H9 (cell line): ENCODE measurements around the gene ACTN2. TPM values are rescaled to one million over a fixed set of nuclear protein-coding genes. Genes with fewer than 3 reads are reported as not detected.

Source experiments
- DNase-seq: peaks from one replicate; pipeline ENCODE4 v3.0.0-alpha.2; 2017
- H2AFZ ChIP-seq: one replicate; pipeline ENCODE4 v1.6.1; 2013; ENCODE audit warnings: mild to moderate bottlenecking, low read length, control low read depth, moderate library complexity
- H2AK5ac ChIP-seq: 2 replicates; pipeline ENCODE4 v1.6.1; 2013; ENCODE audit warnings: low read length, control low read depth, mixed read lengths; ENCODE audit not compliant: insufficient read length
- H2BK120ac ChIP-seq: one replicate; pipeline ENCODE4 v1.6.1; 2013; ENCODE audit warnings: low read depth, mild to moderate bottlenecking, low read length, control low read depth, inconsistent platforms; ENCODE audit not compliant: poor library complexity, severe bottlenecking
- H2BK12ac ChIP-seq: 2 replicates; pipeline ENCODE4 v1.6.1; 2013; ENCODE audit warnings: low read length, control low read depth, mixed read lengths, low read depth; ENCODE audit not compliant: insufficient read length
- H2BK15ac ChIP-seq: 2 replicates; pipeline ENCODE4 v1.6.1; 2013; ENCODE audit warnings: low read depth, low read length, control low read depth
- H2BK20ac ChIP-seq: one replicate; pipeline ENCODE4 v1.6.1; 2013; ENCODE audit warnings: low read depth, mild to moderate bottlenecking, low read length, control low read depth, inconsistent platforms; ENCODE audit not compliant: poor library complexity, severe bottlenecking
- H2BK5ac ChIP-seq: 2 replicates; pipeline ENCODE4 v1.6.1; 2013; ENCODE audit warnings: low read length, control low read depth, mixed read lengths; ENCODE audit not compliant: insufficient read length
- H3K14ac ChIP-seq: 2 replicates; pipeline ENCODE4 v1.6.1; 2013; ENCODE audit warnings: low read length, control low read depth; ENCODE audit not compliant: insufficient read depth
- H3K18ac ChIP-seq: 2 replicates; pipeline ENCODE4 v1.6.1; 2013; ENCODE audit warnings: low read depth, mild to moderate bottlenecking, mixed read lengths, low read length, control low read depth; ENCODE audit not compliant: insufficient read length
- H3K23ac ChIP-seq: 2 replicates; pipeline ENCODE4 v1.6.1; 2013; ENCODE audit warnings: low read length, control low read depth, mixed read lengths, low read depth; ENCODE audit not compliant: insufficient read length
- H3K23me2 ChIP-seq: 2 replicates; pipeline ENCODE4 v1.6.1; 2013; ENCODE audit warnings: low read depth, mild to moderate bottlenecking, mixed read lengths, low read length, control low read depth; ENCODE audit not compliant: insufficient read length, poor library complexity, severe bottlenecking
- H3K27ac ChIP-seq: 2 replicates; pipeline ENCODE4 v1.5.1; 2013; ENCODE audit warnings: low read length, control low read depth, mixed read lengths, low read depth; ENCODE audit not compliant: insufficient read length
- H3K27me3 ChIP-seq: 2 replicates; pipeline ENCODE4 v1.6.1; 2013; ENCODE audit warnings: low read length, control low read depth, inconsistent platforms; ENCODE audit not compliant: insufficient read depth
- H3K4ac ChIP-seq: 2 replicates; pipeline ENCODE4 v1.6.1; 2013; ENCODE audit warnings: low read depth, mild to moderate bottlenecking, control low read depth, inconsistent platforms, low read length, moderate library complexity
- H3K4me1 ChIP-seq: 2 replicates; pipeline ENCODE4 v1.6.1; 2013; ENCODE audit warnings: low read length, control low read depth, inconsistent platforms; ENCODE audit not compliant: insufficient read depth
- H3K4me2 ChIP-seq: 2 replicates; pipeline ENCODE4 v1.6.1; 2013; ENCODE audit warnings: low read length, control low read depth, mixed read lengths; ENCODE audit not compliant: insufficient read length, insufficient read depth
- H3K56ac ChIP-seq: 2 replicates; pipeline ENCODE4 v1.6.1; 2013; ENCODE audit warnings: low read depth, mild to moderate bottlenecking, mixed read lengths, low read length, control low read depth; ENCODE audit not compliant: insufficient read length
- H3K79me1 ChIP-seq: 2 replicates; pipeline ENCODE4 v1.6.1; 2013; ENCODE audit warnings: low read depth, mild to moderate bottlenecking, moderate library complexity, low read length, control low read depth, inconsistent platforms; ENCODE audit not compliant: insufficient read depth, poor library complexity, severe bottlenecking
- H3K79me2 ChIP-seq: 2 replicates; pipeline ENCODE4 v1.6.1; 2013; ENCODE audit warnings: low read length, control low read depth, inconsistent platforms; ENCODE audit not compliant: insufficient read depth
- H3K9ac ChIP-seq: 2 replicates; pipeline ENCODE4 v1.6.1; 2013; ENCODE audit warnings: low read length, control low read depth, mixed read lengths; ENCODE audit not compliant: insufficient read length; ENCODE audit errors: extremely low read depth
- H3K9me3 ChIP-seq: one replicate; pipeline ENCODE4 v1.6.1; 2013; ENCODE audit warnings: low read depth, low read length, inconsistent platforms; ENCODE audit not compliant: control insufficient read depth
- H3T11ph ChIP-seq: one replicate; pipeline ENCODE4 v1.6.1; 2013; ENCODE audit warnings: mild to moderate bottlenecking, low read length, control low read depth, inconsistent platforms
- H4K20me1 ChIP-seq: one replicate; pipeline ENCODE4 v1.6.1; 2013; ENCODE audit not compliant: control insufficient read depth, insufficient read length, insufficient read depth
- H4K5ac ChIP-seq: 2 replicates; pipeline ENCODE4 v1.6.1; 2013; ENCODE audit warnings: low read depth, mild to moderate bottlenecking, mixed read lengths, low read length, control low read depth; ENCODE audit not compliant: insufficient read length
- H4K8ac ChIP-seq: replicated peaks from 2 replicates; pipeline ENCODE4 v1.6.1; 2013; ENCODE audit warnings: low read length, control low read depth, mixed read lengths, low read depth; ENCODE audit not compliant: insufficient read length
- H4K91ac ChIP-seq: 2 replicates; pipeline ENCODE4 v1.6.1; 2013; ENCODE audit warnings: low read depth, mild to moderate bottlenecking, moderate library complexity, mixed read lengths, low read length, control low read depth; ENCODE audit not compliant: insufficient read length
- H3K27ac Mint-ChIP-seq, 3 experiments: 2 replicates in 2 of 3; 3 replicates in 1 of 3; pipeline ENCODE4 v1.8.0; 2020 to 2021; ENCODE audit warnings: mixed read lengths in 3 of 3, mild to moderate bottlenecking in 1 of 3, moderate library complexity in 1 of 3
- H3K27me3 Mint-ChIP-seq: 2 replicates; pipeline ENCODE4 v1.8.0; 2021; ENCODE audit warnings: low read depth, mild to moderate bottlenecking, moderate library complexity, mixed read lengths
- H3K36me3 Mint-ChIP-seq, 3 experiments: 2 replicates in 2 of 3; 3 replicates in 1 of 3; pipeline ENCODE4 v1.8.0; 2020 to 2021; ENCODE audit warnings: low read depth in 3 of 3, mixed read lengths in 3 of 3; ENCODE audit not compliant: insufficient read depth in 1 of 3
- H3K4me1 Mint-ChIP-seq, 2 experiments: 2 replicates each; pipeline ENCODE4 v1.8.0; 2020; ENCODE audit warnings: mixed read lengths in 2 of 2
- H3K4me3 Mint-ChIP-seq, 2 experiments: 2 replicates in 1 of 2; 3 replicates in 1 of 2; pipeline ENCODE4 v1.8.0; 2020 to 2021; ENCODE audit warnings: mild to moderate bottlenecking in 2 of 2, mixed read lengths in 2 of 2, moderate library complexity in 1 of 2
- H3K9me3 Mint-ChIP-seq, 2 experiments: 2 replicates in 1 of 2; 3 replicates in 1 of 2; pipeline ENCODE4 v1.8.0; 2020; ENCODE audit warnings: mild to moderate bottlenecking in 2 of 2, mixed read lengths in 2 of 2, moderate library complexity in 1 of 2
- WGBS: extraction: QIAGEN DNeasy Blood & Tissue Kit; methylation state at CpG from one replicate; pipeline ENCODE4 v1.1.7; 2013; ENCODE audit warnings: missing lambda C conversion rate, low lambda C conversion rate, mixed read lengths; ENCODE audit not compliant: insufficient read length; ENCODE audit errors: extremely low coverage; 5-methylcytosine and 5-hydroxymethylcytosine counted together
- total RNA-seq: library from RNA; stranded (reverse); gene quantifications from 2 replicates; pipeline ENCODE4 v1.2.1, GENCODE V29; 2021
- TF ChIP-seq, protein P1 (sequence below): fragments of 200-600 bp; sonication (generic); conservative IDR thresholded peaks from 3 replicates; pipeline ENCODE4 v1.8.0; 2021; ENCODE audit warnings: antibody characterized with exemption, mild to moderate bottlenecking

The ACTN2 gene
- total RNA-seq, 1 experiment from 2014 or later = 2.3 TPM

DNA sequence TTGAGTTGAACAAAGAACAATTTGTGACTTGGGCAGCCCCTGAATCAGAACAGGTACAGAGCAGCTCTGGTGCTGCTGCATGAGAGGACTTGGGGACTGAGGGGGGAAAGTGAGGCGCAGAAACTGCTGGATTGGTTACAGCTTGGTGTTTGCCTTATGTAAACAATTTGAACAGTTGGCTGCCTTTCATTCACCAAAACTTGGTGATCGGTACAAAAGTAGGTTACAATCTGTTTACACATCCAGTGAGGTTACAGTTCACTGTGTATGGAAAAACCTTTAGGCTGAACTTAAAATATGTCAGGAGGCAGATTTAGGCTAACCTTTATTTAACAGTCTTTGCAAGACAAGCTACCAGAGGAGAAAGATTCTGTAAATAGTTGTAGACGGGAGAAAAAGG lies 80.2 kb downstream of the ACTN2 start:
- no peak overlapping the region for H3K4ac ChIP-seq
- H3K79me2 ChIP-seq = no peaks in the 10 kb centered on the region
- TF ChIP-seq, protein P1, sequence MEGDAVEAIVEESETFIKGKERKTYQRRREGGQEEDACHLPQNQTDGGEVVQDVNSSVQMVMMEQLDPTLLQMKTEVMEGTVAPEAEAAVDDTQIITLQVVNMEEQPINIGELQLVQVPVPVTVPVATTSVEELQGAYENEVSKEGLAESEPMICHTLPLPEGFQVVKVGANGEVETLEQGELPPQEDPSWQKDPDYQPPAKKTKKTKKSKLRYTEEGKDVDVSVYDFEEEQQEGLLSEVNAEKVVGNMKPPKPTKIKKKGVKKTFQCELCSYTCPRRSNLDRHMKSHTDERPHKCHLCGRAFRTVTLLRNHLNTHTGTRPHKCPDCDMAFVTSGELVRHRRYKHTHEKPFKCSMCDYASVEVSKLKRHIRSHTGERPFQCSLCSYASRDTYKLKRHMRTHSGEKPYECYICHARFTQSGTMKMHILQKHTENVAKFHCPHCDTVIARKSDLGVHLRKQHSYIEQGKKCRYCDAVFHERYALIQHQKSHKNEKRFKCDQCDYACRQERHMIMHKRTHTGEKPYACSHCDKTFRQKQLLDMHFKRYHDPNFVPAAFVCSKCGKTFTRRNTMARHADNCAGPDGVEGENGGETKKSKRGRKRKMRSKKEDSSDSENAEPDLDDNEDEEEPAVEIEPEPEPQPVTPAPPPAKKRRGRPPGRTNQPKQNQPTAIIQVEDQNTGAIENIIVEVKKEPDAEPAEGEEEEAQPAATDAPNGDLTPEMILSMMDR = no peak
- H2BK15ac ChIP-seq = no peak overlapping the region
- Mint-ChIP-seq H3K27me3 (peaks cover 2% of the 10 kb centered on the region; the same call in 1 of the 2 replicates), H3K36me3 (no peaks in the 10 kb centered on the region; a peak in 1 of 7 replicates), H3K4me1 (no peaks in the 10 kb centered on the region), H3K4me3 (no peak overlapping the region), H3K9me3 (no peaks in the 10 kb centered on the region), H3K27ac (no peak overlapping the region)
- DNase-seq = no peak
- no peak overlapping the region for H2BK12ac ChIP-seq
- H3K27ac ChIP-seq = no peak overlapping the region
- no peaks in the 10 kb centered on the region for H3K79me1 ChIP-seq
- no peak overlapping the region for H3K9ac ChIP-seq
- H3K14ac ChIP-seq = no peak overlapping the region
- no CpG with 5 or more reads among the region's 3 CpGs for WGBS
- H2BK5ac ChIP-seq = no peak overlapping the region
- no peak overlapping the region for H2BK120ac ChIP-seq
- H3K18ac ChIP-seq = no peak overlapping the region
- no peak overlapping the region for H2BK20ac ChIP-seq
- H2AFZ ChIP-seq = no peak overlapping the region
- no peak overlapping the region for H3K23ac ChIP-seq
- H3K27me3 ChIP-seq = no peaks in the 10 kb centered on the region
- no peak overlapping the region for H4K5ac ChIP-seq
- no peak overlapping the region for H3K56ac ChIP-seq
- H3K9me3 ChIP-seq = no peaks in the 10 kb centered on the region
- H3T11ph ChIP-seq = no peak overlapping the region
- H3K23me2 ChIP-seq = no peaks in the 10 kb centered on the region
- H4K91ac ChIP-seq = no peak overlapping the region
- H2AK5ac ChIP-seq = no peak overlapping the region
- no peaks in the 10 kb centered on the region for H3K4me1 ChIP-seq
- no peak overlapping the region for H3K4me2 ChIP-seq
- H4K20me1 ChIP-seq = no peaks in the 10 kb centered on the region
- H4K8ac ChIP-seq = no peak overlapping the region
